IgD-negative memory B cell (primary cell): ENCODE results near the gene HES4. TPM values are rescaled to one million over a fixed set of nuclear protein-coding genes. Genes with fewer than 3 reads are reported as not detected.
"Not testable (repeated sequence)": the region's sequence is repeated elsewhere in the genome, so short reads cannot be mapped to it uniquely, and the experiment has no call there.

Source experiments
- H3K27ac Mint-ChIP-seq, 3 donors: one replicate each; pipeline ENCODE4 v1.8.0; 2020 to 2022; ENCODE audit warnings: mild to moderate bottlenecking in 3 of 3, mixed read lengths in 3 of 3, moderate library complexity in 1 of 3
- H3K27me3 Mint-ChIP-seq: one replicate; pipeline ENCODE4 v1.8.0; 2021; ENCODE audit warnings: mixed read lengths
- H3K36me3 Mint-ChIP-seq: one replicate; pipeline ENCODE4 v1.8.0; 2020; ENCODE audit warnings: mild to moderate bottlenecking, mixed read lengths
- H3K4me1 Mint-ChIP-seq, 3 donors: one replicate each; pipeline ENCODE4 v1.8.0; 2020 to 2022; ENCODE audit warnings: mixed read lengths in 3 of 3, mild to moderate bottlenecking in 1 of 3
- H3K4me3 Mint-ChIP-seq, 4 donors: one replicate each; pipeline ENCODE4 v1.8.0; 2020 to 2022; ENCODE audit warnings: mild to moderate bottlenecking in 4 of 4, mixed read lengths in 4 of 4, moderate library complexity in 3 of 4
- H3K9me3 Mint-ChIP-seq, 3 donors: one replicate each; pipeline ENCODE4 v1.8.0; 2020 to 2021; ENCODE audit warnings: mixed read lengths in 3 of 3, mild to moderate bottlenecking in 1 of 3
- polyA plus RNA-seq: library from polyadenylated mRNA; unstranded; fragments of 300-500 nt; fragmentation: Illumina TruSeq; gene quantifications from one replicate; pipeline ENCODE4 v1.2.3, GENCODE V29; 2021

Gene HES4
- polyA plus RNA-seq, 1 donor from 2014 or later: not detected

GRCh38 chr1:1025730-1026129 is 25.8 kb upstream of the HES4 start:
- H3K4me3 Mint-ChIP-seq: no peak overlapping the region
- H3K9me3 Mint-ChIP-seq: no peaks in the 10 kb centered on the region
- H3K4me1 Mint-ChIP-seq: no peaks in the 10 kb centered on the region
- peaks cover 6% of the 10 kb centered on the region for H3K27me3 Mint-ChIP-seq
- no peak overlapping the region for H3K27ac Mint-ChIP-seq
- no peaks in the 10 kb centered on the region for H3K36me3 Mint-ChIP-seq

- Mint-ChIP-seq H3K4me3 (no peak overlapping the region), H3K27ac (no peak overlapping the region)
Measured at GRCh38 chr1:1024771-1025699, 25.1 kb upstream of the HES4 start.

GRCh38 chr1:1024149-1024770 is 24.4 kb upstream of the HES4 start:
- Mint-ChIP-seq H3K4me1 (no peaks in the 10 kb centered on the region), H3K9me3 (no peaks in the 10 kb centered on the region), H3K4me3 (peak overlapping the region in 1 of 4 donors; percentile 45), H3K27ac (no peak overlapping the region), H3K36me3 (no peaks in the 10 kb centered on the region), H3K27me3 (peaks cover 6% of the 10 kb centered on the region)

More at GRCh38 chr1:1024771-1025699, 25.1 kb upstream of the HES4 start:
- Mint-ChIP-seq H3K27me3 (peaks cover 6% of the 10 kb centered on the region), H3K9me3 (no peaks in the 10 kb centered on the region), H3K4me1 (no peaks in the 10 kb centered on the region), H3K36me3 (no peaks in the 10 kb centered on the region)

- Mint-ChIP-seq H3K9me3 (no peaks in the 10 kb centered on the region), H3K27ac (peak overlapping the region in 1 of 3 donors; percentile 78), H3K4me1 (peaks cover 0 to 2% (median 0%) of the 10 kb centered on the region in 3 donors), H3K4me3 (peak overlapping the region in 1 of 4 donors; percentile 58), H3K27me3 (peaks cover 6% of the 10 kb centered on the region), H3K36me3 (no peaks in the 10 kb centered on the region)
Measured at GRCh38 chr1:1023700-1024099, 23.8 kb upstream of the HES4 start.

GRCh38 chr1:1022302-1023009 is 22.6 kb upstream of the HES4 start:
- peak overlapping the region in 2 of 4 donors; percentile 5 to 58 for H3K4me3 Mint-ChIP-seq
- no peaks in the 10 kb centered on the region for H3K36me3 Mint-ChIP-seq
- H3K27me3 Mint-ChIP-seq: peaks cover 6% of the 10 kb centered on the region
- H3K4me1 Mint-ChIP-seq: peaks cover 0 to 2% (median 0%) of the 10 kb centered on the region in 3 donors
- H3K27ac Mint-ChIP-seq: peak overlapping the region in 2 of 3 donors; percentile 67 to 78
- H3K9me3 Mint-ChIP-seq: no peaks in the 10 kb centered on the region

GRCh38 chr1:1021920-1022259 is 22.0 kb upstream of the HES4 start:
- Mint-ChIP-seq H3K27me3 (peaks cover 5% of the 10 kb centered on the region), H3K27ac (peak overlapping the region in 2 of 3 donors; percentile 67 to 78), H3K4me1 (peaks cover 0 to 5% (median 2%) of the 10 kb centered on the region in 3 donors), H3K9me3 (no peaks in the 10 kb centered on the region), H3K4me3 (peak overlapping the region in 1 of 4 donors; percentile 5), H3K36me3 (no peaks in the 10 kb centered on the region)

- no peaks in the 10 kb centered on the region for H3K36me3 Mint-ChIP-seq
- no peak overlapping the region for H3K27ac Mint-ChIP-seq
- H3K4me3 Mint-ChIP-seq: peak overlapping the region; percentile 30 to 63 (median 46)
- peaks cover 0 to 5% (median 2%) of the 10 kb centered on the region in 3 donors for H3K4me1 Mint-ChIP-seq
- no peaks in the 10 kb centered on the region for H3K9me3 Mint-ChIP-seq
- peaks cover 5% of the 10 kb centered on the region for H3K27me3 Mint-ChIP-seq
Measured at GRCh38 chr1:1021010-1021919, 21.4 kb upstream of the HES4 start.

- Mint-ChIP-seq H3K27me3 (peaks cover 5% of the 10 kb centered on the region), H3K4me1 (peaks cover 0 to 5% (median 2%) of the 10 kb centered on the region in 3 donors), H3K27ac (no peak overlapping the region), H3K9me3 (no peaks in the 10 kb centered on the region), H3K36me3 (no peaks in the 10 kb centered on the region), H3K4me3 (peak overlapping the region in 2 of 4 donors; percentile 45 to 63)
Measured at GRCh38 chr1:1020415-1021009, 20.6 kb upstream of the HES4 start.

- H3K9me3 Mint-ChIP-seq: no peaks in the 10 kb centered on the region
- H3K27ac Mint-ChIP-seq: peak within 1 kb of the TSS in 2 of 3 donors; percentile 35 to 59
- peak within 1 kb of the TSS; percentile 43 to 80 (median 73) for H3K4me3 Mint-ChIP-seq
- no peaks in the 10 kb centered on the region for H3K36me3 Mint-ChIP-seq
- H3K27me3 Mint-ChIP-seq: peaks cover 5% of the 10 kb centered on the region
- peaks cover 0 to 5% (median 2%) of the 10 kb centered on the region in 3 donors for H3K4me1 Mint-ChIP-seq
Measured at GRCh38 chr1:1020000-1020404, 20.1 kb upstream of the HES4 start, which contains the start of gene AGRN. AGRN (plus strand) TSS chr1:1020120; CDS start chr1:1020173, 53 bp downstream.

GRCh38 chr1:1019122-1019999 is 19.5 kb upstream of the HES4 start:
- H3K27ac Mint-ChIP-seq: peak overlapping the region in 2 of 3 donors; percentile 35 to 59

GRCh38 chr1:1018321-1018685 is 18.4 kb upstream of the HES4 start:
- not testable (repeated sequence) for H3K9me3 Mint-ChIP-seq, H3K27ac Mint-ChIP-seq, H3K27me3 Mint-ChIP-seq, H3K36me3 Mint-ChIP-seq
- Mint-ChIP-seq H3K4me3 (peak overlapping the region in 1 of 4 donors; percentile 79), H3K4me1 (peaks cover 2 to 16% (median 5%) of the 10 kb centered on the region in 3 donors)

More at GRCh38 chr1:1019122-1019999, 19.5 kb upstream of the HES4 start:
- Mint-ChIP-seq H3K36me3 (no peaks in the 10 kb centered on the region), H3K27me3 (peaks cover 5% of the 10 kb centered on the region), H3K4me3 (peak overlapping the region; percentile 40 to 80 (median 73)), H3K4me1 (peaks cover 0 to 7% (median 2%) of the 10 kb centered on the region in 3 donors), H3K9me3 (no peaks in the 10 kb centered on the region)

- not testable (repeated sequence) for H3K9me3 Mint-ChIP-seq, H3K36me3 Mint-ChIP-seq, H3K27me3 Mint-ChIP-seq
- peak overlapping the region in 1 of 3 donors; percentile 91 for H3K27ac Mint-ChIP-seq
- peak overlapping the region in 3 of 4 donors; percentile 63 to 83 (median 79) for H3K4me3 Mint-ChIP-seq
- peaks cover 5 to 19% (median 11%) of the 10 kb centered on the region in 3 donors for H3K4me1 Mint-ChIP-seq
Measured at GRCh38 chr1:1017397-1018320, 17.8 kb upstream of the HES4 start.
